A549 (cell line): ENCODE measurements around the gene RAB6C. TPM values are rescaled to one million over a fixed set of nuclear protein-coding genes. Genes with fewer than 3 reads are reported as not detected.
"Not testable (repeated sequence)": the region's sequence is repeated elsewhere in the genome, so short reads cannot be mapped to it uniquely, and the experiment has no call there.

Experiments used
- ATAC-seq, 2 experiments: fragments of 200-7000 bp in 1 of 2; fragments of >200 bp in 1 of 2; cut with Nextera tagmentation in 1 of 2; cut with Tn5 transposase in 1 of 2; 3 replicates each; pipeline versions ENCODE4 v1.8.0 to v1.9.1; 2018 to 2020; ENCODE audit warnings: mild to moderate bottlenecking in 1 of 2, moderate library complexity in 1 of 2
- CTCF ChIA-PET: fragments of 300-600 bp; sonication (Branson Sonifier 250); formaldehyde crosslinking; extraction: SDS; loops from one replicate; lab custom pipeline; 2021; ENCODE audit warnings: antibody characterized with exemption, inconsistent platforms; lab: Yijun Ruan, JAX
- POLR2A ChIA-PET: fragments of 350-600 bp; formaldehyde crosslinking; extraction: SDS; loops from one replicate; lab custom pipeline; 2021; ENCODE audit warnings: antibody characterized with exemption, inconsistent platforms; lab: Yijun Ruan, JAX
- DNase-seq, 2 experiments: peaks; one replicate each; pipeline versions ENCODE4 v3.0.0 to v3.0.0-alpha.2; 2011 to 2016; ENCODE audit warnings: low read depth in 1 of 2, low spot score in 1 of 2
- FAIRE-seq: peaks from 2 replicates; lab custom pipeline; 2011; peaks lifted over from hg19 to GRCh38; lab: Jason Lieb, UNC
- H3K27ac ChIP-seq, 2 experiments: fragments of >200 bp; sonication (Bioruptor Twin); formaldehyde crosslinking; 3 replicates each; pipeline ENCODE4 v1.5.1; 2016 to 2017
- H3K4me1 ChIP-seq: fragments of >200 bp; sonication (Bioruptor Twin); formaldehyde crosslinking; 3 replicates; pipeline ENCODE4 v1.6.1; 2016
- H3K4me2 ChIP-seq: fragments of >200 bp; sonication (Bioruptor Twin); formaldehyde crosslinking; 3 replicates; pipeline ENCODE4 v1.6.1; 2016
- H3K4me3 ChIP-seq: fragments of >200 bp; sonication (Bioruptor Twin); formaldehyde crosslinking; 3 replicates; pipeline ENCODE4 v1.5.1; 2016
- H3K9me3 ChIP-seq: fragments of >200 bp; sonication (Bioruptor Twin); formaldehyde crosslinking; 3 replicates; pipeline ENCODE4 v1.6.1; 2016
- EHF ChIP-seq: fragments of 250-450 bp; sonication (Bioruptor Pico); IDR thresholded peaks from 2 replicates; pipeline ENCODE4 v1.5.0; 2020; ENCODE audit warnings: mild to moderate bottlenecking
- EHMT2 ChIP-seq: fragments of 200-600 bp; sonication (generic); IDR thresholded peaks from 2 replicates; pipeline ENCODE4 v1.6.1; 2016; ENCODE audit warnings: antibody characterized with exemption, low read depth, mild to moderate bottlenecking, moderate library complexity
- FOXS1 ChIP-seq: fragments of 250-450 bp; sonication (Bioruptor Pico); IDR thresholded peaks from 2 replicates; pipeline ENCODE4 v1.5.0; 2020; ENCODE audit warnings: mild to moderate bottlenecking, moderate library complexity
- JUNB ChIP-seq: fragments of >200 bp; sonication (Bioruptor Twin); formaldehyde crosslinking; IDR thresholded peaks from 2 replicates; pipeline ENCODE4 v1.6.1; 2016
- KDM5A ChIP-seq: fragments of 200-600 bp; sonication (generic); IDR thresholded peaks from 2 replicates; pipeline ENCODE4 v1.6.1; 2016; ENCODE audit warnings: antibody characterized with exemption, mild to moderate bottlenecking
- MAZ ChIP-seq: fragments of 150-350 bp; IDR thresholded peaks from 2 replicates; pipeline ENCODE4 v1.6.1; 2014; ENCODE audit warnings: antibody characterized with exemption, low read depth, low read length, borderline replicate concordance
- NFE2L2 ChIP-seq: fragments of 150-350 bp; conservative IDR thresholded peaks from 2 replicates; pipeline ENCODE4 v1.6.1; 2014; ENCODE audit warnings: low read length
- PHF8 ChIP-seq: fragments of 200-600 bp; sonication (generic); IDR thresholded peaks from 2 replicates; pipeline ENCODE4 v1.6.1; 2016; ENCODE audit warnings: low read depth, mild to moderate bottlenecking, antibody characterized with exemption, moderate library complexity, borderline replicate concordance
- RAD21 ChIP-seq, 2 experiments: fragments of >200 bp in 1 of 2; sonication (Bioruptor Twin) in 1 of 2; formaldehyde crosslinking in 1 of 2; IDR thresholded peaks in 1 of 2; conservative IDR thresholded peaks in 1 of 2; 2 replicates in 1 of 2; 3 replicates in 1 of 2; pipeline ENCODE4 v1.6.1; 2012 to 2018; ENCODE audit warnings: inconsistent platforms in 1 of 2
- RARB ChIP-seq: fragments of 250-450 bp; sonication (Bioruptor Pico); IDR thresholded peaks from 2 replicates; pipeline ENCODE4 v1.8.0; 2021; ENCODE audit warnings: mild to moderate bottlenecking, moderate library complexity
- RCOR1 ChIP-seq: fragments of 150-350 bp; IDR thresholded peaks from 2 replicates; pipeline ENCODE4 v1.6.1; 2014; ENCODE audit warnings: antibody characterized with exemption, low read length, low read depth
- RNF2 ChIP-seq: fragments of 200-600 bp; sonication (generic); IDR thresholded peaks from 2 replicates; pipeline ENCODE4 v1.6.1; 2016; ENCODE audit warnings: low read depth, mild to moderate bottlenecking, antibody characterized with exemption, moderate library complexity, borderline replicate concordance
- SREBF2 ChIP-seq: fragments of 450-650 bp; IDR thresholded peaks from 2 replicates; pipeline ENCODE4 v1.6.1; 2014; ENCODE audit warnings: mild to moderate bottlenecking, moderate library complexity
- ZFP36 ChIP-seq: fragments of 450-650 bp; IDR thresholded peaks from 2 replicates; pipeline ENCODE4 v1.6.1; 2014; ENCODE audit warnings: borderline replicate concordance; ENCODE audit not compliant: partially characterized antibody
- ZSCAN20 ChIP-seq: fragments of 250-450 bp; sonication (Bioruptor Pico); IDR thresholded peaks from 2 replicates; pipeline ENCODE4 v1.8.0; 2022; ENCODE audit warnings: mild to moderate bottlenecking, moderate library complexity
- WGBS: methylation state at CpG from one replicate; pipeline ENCODE4 v1.1.6; 2017; ENCODE audit errors: missing lambda C conversion rate; 5-methylcytosine and 5-hydroxymethylcytosine counted together
- polyA plus RNA-seq, 4 experiments: library from polyadenylated mRNA; depleted of rRNA in 3 of 4; stranded (reverse); fragments of >200 nt; fragmentation: RNase III in 1 of 4; extraction: RNeasy Plus Mini Kit Qiagen cat#74134 plus additional on column Dnase treatment in 1 of 4; gene quantifications; 2 replicates in 3 of 4; 3 replicates in 1 of 4; pipeline ENCODE4 v1.2.3, GENCODE V29; 2011 to 2017
- TF ChIP-seq, protein P1 (sequence below): IDR thresholded peaks from 2 replicates; pipeline ENCODE4 v1.6.1; 2012
- TF ChIP-seq, protein P2 (sequence below): fragments of >200 bp; sonication (Bioruptor Twin); formaldehyde crosslinking; IDR thresholded peaks from 3 replicates; pipeline ENCODE4 v1.5.1; 2016
- TF ChIP-seq, protein P3 (sequence below): IDR thresholded peaks from 2 replicates; pipeline ENCODE4 v1.6.1; 2012
- TF ChIP-seq, protein P4 (sequence below): IDR thresholded peaks from 2 replicates; pipeline ENCODE4 v1.6.1; 2012; ENCODE audit warnings: low read depth, borderline replicate concordance

RAB6C gene
- polyA plus RNA-seq, 2 of the 4 experiments (the other 2 are of a cell fraction): 0.06 TPM; not detected in 1

DNA sequence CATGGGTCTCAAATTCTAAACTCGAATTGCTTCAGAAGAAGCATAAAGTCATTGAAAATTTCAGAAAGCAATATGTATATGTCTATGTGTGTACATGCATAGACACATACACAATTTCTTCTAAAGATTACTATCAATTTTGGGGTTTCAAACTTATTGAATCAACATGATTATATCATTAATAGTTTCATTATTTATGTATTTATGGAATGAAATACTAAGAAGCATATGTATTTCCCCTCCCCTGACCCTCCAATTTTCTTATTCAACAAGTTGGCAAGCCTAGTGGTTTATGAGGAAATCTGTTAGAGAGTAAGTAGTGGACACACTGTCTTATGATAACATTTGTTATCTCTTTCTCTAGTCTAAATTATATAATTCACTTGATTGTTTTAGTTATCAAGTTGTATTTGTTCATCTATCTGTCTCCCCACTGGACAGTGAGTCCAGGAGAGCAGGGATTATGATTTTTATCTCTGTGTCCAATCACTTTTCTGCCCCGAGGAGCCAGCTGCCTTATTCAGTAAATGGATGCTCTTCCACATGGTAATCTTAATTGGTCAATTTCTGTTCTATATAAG is 17.3 kb downstream of the RAB6C start:
- H3K9me3 ChIP-seq, CTCF ChIA-PET, H3K4me1 ChIP-seq, H3K4me2 ChIP-seq, FAIRE-seq, ATAC-seq, H3K4me3 ChIP-seq, DNase-seq, H3K27ac ChIP-seq, POLR2A ChIA-PET: not testable (repeated sequence)
- WGBS: 1% methylated on average over 2 of the region's 2 CpGs

DNA sequence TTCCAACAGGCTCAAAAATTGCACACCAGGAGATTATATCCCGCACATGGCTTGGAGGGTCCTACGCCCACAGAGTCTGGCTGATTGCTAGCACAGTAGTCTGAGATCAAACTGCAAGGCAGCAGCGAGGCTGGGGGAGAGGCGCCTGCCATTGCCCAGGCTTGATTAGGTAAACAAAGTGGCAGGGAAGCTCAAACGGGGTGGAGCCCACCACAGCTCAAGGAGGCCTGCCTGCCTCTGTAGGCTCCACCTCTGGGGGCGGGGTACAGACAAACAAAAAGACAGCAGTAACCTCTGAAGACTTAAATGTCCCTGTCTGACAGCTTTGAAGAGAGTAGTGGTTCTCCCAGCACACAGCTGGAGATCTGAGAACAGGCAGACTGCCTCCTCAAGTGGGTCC is 19.3 kb downstream of the RAB6C start:
- H3K4me3 ChIP-seq, H3K9me3 ChIP-seq, H3K4me2 ChIP-seq, DNase-seq, H3K27ac ChIP-seq, CTCF ChIA-PET, FAIRE-seq, H3K4me1 ChIP-seq, ATAC-seq, POLR2A ChIA-PET: not testable (repeated sequence)
- 6% methylated on average over 6 of the region's 6 CpGs for WGBS

DNA sequence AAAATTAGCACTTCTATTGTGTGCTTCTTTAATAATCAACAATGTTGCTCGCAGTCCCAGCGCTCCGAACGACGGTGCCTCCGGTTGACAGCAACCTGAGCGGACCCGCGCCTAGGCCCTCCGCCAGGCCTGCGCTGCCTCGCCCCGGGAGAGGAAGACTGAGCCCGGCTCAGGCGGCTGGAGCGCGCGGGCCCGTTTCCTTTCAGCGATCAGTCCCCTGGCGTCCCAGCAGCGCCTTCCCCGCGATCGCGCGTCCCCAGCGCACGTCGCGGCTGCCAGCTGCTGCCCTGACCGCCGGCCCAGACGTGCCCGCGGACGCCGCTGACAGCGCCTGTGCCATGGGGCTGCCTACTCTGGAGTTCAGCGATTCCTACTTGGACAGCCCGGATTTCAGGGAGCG is 26.4 kb downstream of the RAB6C start:
- H3K27ac ChIP-seq, ATAC-seq, POLR2A ChIA-PET, H3K4me1 ChIP-seq, DNase-seq, H3K4me2 ChIP-seq, H3K4me3 ChIP-seq, FAIRE-seq, H3K9me3 ChIP-seq, CTCF ChIA-PET: not testable (repeated sequence)
- 80% methylated on average over 29 of the region's 42 CpGs for WGBS

DNA sequence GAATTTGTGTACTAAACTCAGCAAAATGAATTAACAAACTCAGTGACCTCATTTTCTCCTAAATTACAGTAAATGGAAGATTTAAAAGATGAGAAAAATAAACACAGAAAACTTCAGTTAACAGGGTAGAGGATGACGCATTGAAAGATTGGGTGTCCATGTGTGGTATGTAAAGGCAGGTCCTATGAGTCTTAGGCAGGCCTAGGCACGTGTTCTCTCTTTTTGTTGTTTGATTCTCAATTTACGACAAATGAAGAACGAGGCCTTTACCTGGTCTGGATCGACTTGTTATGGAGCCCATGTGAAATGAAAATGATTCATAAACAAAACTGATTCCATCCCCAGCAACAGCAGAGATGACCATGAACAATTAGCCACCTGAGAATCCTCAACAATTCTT is 37.2 kb downstream of the RAB6C start:
- H3K4me2 ChIP-seq, H3K9me3 ChIP-seq, POLR2A ChIA-PET, H3K4me1 ChIP-seq, H3K4me3 ChIP-seq, FAIRE-seq, H3K27ac ChIP-seq, CTCF ChIA-PET, ATAC-seq, DNase-seq: not testable (repeated sequence)
- WGBS: under 1% methylated on average over 5 of the region's 5 CpGs

DNA sequence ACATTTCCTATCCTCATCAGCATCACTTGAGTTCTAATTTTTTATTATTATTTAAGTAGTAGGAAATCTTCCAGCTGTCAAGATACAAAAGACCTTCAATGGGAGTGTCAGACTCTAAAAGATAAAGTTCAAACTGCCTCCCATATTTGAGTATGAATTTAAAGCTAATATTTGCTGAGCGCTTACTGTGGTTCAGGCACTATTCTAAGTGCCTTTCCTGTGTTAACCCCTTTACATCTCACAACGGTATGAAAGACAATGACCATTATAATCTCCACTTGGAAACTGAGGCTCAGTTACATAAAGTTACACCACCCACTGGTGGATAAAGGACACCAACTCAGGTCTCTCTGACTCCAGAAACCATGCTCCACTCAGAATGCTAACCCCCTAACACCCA is 39.9 kb downstream of the RAB6C start:
- Histone ChIP-seq H3K27ac (no peak overlapping the region), H3K9me3 (no peaks in the 10 kb centered on the region), H3K4me1 (no peaks in the 10 kb centered on the region), H3K4me2 (no peak overlapping the region), H3K4me3 (no peak overlapping the region)
- ATAC-seq (no peak), DNase-seq (no peak), FAIRE-seq (no peak)
- POLR2A ChIA-PET: no interaction called here
- CTCF ChIA-PET: no interaction called here
- WGBS: 1% methylated on average over 2 of the region's 2 CpGs
- TF ChIP-seq RNF2 (no peak), MAZ (no peak), RCOR1 (no peak), ZSCAN20 (CRISPR knock-in tag) (no peak), EHMT2 (no peak), PHF8 (no peak), RAD21 (conservative IDR thresholded peaks at IDR 0.05 in 1 of 2, IDR thresholded peaks at IDR 0.05 in 1 of 2) (no peak), EHF (CRISPR knock-in tag) (no peak), JUNB (no peak), SREBF2 (no peak), NFE2L2 (no peak), RARB (no peak), KDM5A (no peak), ZFP36 (no peak), FOXS1 (no peak)
- TF ChIP-seq, protein P1, sequence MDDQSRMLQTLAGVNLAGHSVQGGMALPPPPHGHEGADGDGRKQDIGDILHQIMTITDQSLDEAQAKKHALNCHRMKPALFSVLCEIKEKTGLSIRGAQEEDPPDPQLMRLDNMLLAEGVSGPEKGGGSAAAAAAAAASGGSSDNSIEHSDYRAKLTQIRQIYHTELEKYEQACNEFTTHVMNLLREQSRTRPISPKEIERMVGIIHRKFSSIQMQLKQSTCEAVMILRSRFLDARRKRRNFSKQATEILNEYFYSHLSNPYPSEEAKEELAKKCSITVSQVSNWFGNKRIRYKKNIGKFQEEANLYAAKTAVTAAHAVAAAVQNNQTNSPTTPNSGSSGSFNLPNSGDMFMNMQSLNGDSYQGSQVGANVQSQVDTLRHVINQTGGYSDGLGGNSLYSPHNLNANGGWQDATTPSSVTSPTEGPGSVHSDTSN: no peak
- TF ChIP-seq, protein P2, sequence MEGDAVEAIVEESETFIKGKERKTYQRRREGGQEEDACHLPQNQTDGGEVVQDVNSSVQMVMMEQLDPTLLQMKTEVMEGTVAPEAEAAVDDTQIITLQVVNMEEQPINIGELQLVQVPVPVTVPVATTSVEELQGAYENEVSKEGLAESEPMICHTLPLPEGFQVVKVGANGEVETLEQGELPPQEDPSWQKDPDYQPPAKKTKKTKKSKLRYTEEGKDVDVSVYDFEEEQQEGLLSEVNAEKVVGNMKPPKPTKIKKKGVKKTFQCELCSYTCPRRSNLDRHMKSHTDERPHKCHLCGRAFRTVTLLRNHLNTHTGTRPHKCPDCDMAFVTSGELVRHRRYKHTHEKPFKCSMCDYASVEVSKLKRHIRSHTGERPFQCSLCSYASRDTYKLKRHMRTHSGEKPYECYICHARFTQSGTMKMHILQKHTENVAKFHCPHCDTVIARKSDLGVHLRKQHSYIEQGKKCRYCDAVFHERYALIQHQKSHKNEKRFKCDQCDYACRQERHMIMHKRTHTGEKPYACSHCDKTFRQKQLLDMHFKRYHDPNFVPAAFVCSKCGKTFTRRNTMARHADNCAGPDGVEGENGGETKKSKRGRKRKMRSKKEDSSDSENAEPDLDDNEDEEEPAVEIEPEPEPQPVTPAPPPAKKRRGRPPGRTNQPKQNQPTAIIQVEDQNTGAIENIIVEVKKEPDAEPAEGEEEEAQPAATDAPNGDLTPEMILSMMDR: no peak
- TF ChIP-seq, protein P3, sequence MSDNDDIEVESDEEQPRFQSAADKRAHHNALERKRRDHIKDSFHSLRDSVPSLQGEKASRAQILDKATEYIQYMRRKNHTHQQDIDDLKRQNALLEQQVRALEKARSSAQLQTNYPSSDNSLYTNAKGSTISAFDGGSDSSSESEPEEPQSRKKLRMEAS: no peak
- TF ChIP-seq, protein P4, sequence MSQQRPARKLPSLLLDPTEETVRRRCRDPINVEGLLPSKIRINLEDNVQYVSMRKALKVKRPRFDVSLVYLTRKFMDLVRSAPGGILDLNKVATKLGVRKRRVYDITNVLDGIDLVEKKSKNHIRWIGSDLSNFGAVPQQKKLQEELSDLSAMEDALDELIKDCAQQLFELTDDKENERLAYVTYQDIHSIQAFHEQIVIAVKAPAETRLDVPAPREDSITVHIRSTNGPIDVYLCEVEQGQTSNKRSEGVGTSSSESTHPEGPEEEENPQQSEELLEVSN: no peak

DNA sequence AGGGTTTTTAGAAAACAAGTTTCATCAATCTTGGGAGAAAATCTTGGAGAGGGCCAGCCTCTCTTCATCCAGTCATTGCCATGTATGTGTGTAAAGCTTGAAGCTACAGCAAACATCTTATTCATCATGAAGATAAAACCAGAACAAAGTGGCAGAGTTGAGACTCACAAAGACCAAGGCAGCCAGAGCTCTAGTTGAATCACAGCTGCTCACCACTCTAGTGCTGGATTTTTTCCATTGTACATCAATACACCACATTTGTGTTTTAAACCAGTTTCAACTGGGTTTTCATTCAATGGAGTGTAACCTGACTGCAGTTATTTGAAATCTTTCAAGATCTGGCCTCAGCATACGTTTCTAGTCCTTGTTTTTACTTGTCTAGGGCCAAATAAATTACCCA is 40.6 kb downstream of the RAB6C start:
- DNase-seq, H3K4me3 ChIP-seq, H3K4me2 ChIP-seq, H3K9me3 ChIP-seq, H3K4me1 ChIP-seq, FAIRE-seq, H3K27ac ChIP-seq, CTCF ChIA-PET, ATAC-seq, POLR2A ChIA-PET: not testable (repeated sequence)
- 0% methylated on average over 1 of the region's 1 CpG for whole genome bisulfite sequencing
